IPS-20b (cell line): ENCODE measurements around the gene SERPINE1.
A peak's percentile ranks its signal among the peaks of the same experiment; 100 is the strongest.

ENCODE experiments used
- H3K27ac ChIP-seq: one replicate; pipeline ENCODE4 v1.5.1; 2013; ENCODE audit warnings: low read length
- H3K27me3 ChIP-seq: 2 replicates; pipeline ENCODE4 v1.6.1; 2013; ENCODE audit warnings: mild to moderate bottlenecking, low read length, inconsistent platforms; ENCODE audit not compliant: insufficient read depth
- H3K36me3 ChIP-seq: 2 replicates; pipeline ENCODE4 v1.6.1; 2013; ENCODE audit warnings: low read depth, mild to moderate bottlenecking, inconsistent platforms, low read length, moderate library complexity; ENCODE audit not compliant: insufficient read depth
- H3K4me1 ChIP-seq: 2 replicates; pipeline ENCODE4 v1.6.1; 2013; ENCODE audit warnings: mild to moderate bottlenecking, control low read depth, inconsistent platforms, low read length, moderate library complexity; ENCODE audit not compliant: insufficient read depth
- H3K4me3 ChIP-seq: 2 replicates; pipeline ENCODE4 v1.5.1; 2013; ENCODE audit warnings: mild to moderate bottlenecking, low read length, inconsistent platforms
- H3K9ac ChIP-seq: 2 replicates; pipeline ENCODE4 v1.6.1; 2013; ENCODE audit warnings: low read depth, mild to moderate bottlenecking, inconsistent platforms, low read length, moderate library complexity
- H3K9me3 ChIP-seq: 2 replicates; pipeline ENCODE4 v1.6.1; 2013; ENCODE audit warnings: mild to moderate bottlenecking, low read depth, low read length, inconsistent platforms; ENCODE audit not compliant: insufficient read depth

Gene SERPINE1

GRCh38 chr7:101168412-101169049 is 41.6 kb downstream of the SERPINE1 start:
- Histone ChIP-seq H3K9ac (no peak overlapping the region), H3K4me1 (peaks cover 31% of the 10 kb centered on the region)

DNA sequence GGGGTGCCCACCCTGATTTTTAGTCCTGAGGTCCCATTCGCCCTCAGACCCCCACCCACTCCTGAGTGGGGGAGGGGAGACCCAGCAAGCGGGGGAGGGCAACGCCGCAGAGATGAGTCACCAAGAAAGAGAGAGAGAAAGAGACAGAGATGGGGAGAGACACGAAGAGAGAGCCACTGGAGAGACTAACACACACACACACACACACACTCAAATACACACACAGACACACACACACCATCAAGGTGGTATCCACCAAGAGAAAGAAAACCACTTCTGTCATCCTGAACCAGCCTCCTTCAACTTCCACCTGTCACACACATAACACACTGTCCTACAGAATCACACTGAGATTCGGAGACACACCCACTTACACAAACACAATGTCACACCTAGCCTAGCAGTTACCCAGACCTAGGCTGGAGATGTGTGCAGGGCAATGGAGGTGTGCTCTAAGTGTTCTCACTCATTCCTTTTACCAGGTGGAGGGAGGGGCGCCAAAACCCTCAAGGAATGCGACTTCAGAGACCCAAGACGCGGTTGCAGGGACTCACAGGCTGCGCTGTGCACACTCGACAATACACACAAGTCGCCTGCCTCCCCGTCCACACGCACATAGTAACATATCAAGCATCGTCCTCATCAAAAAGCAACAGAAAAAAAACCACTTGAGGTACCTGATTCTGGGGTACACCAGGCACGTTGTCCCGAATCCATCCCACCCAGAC is 42.4 kb downstream of the SERPINE1 start:
- Histone ChIP-seq H3K9ac (no peak overlapping the region), H3K27me3 (peaks cover 99% of the 10 kb centered on the region), H3K9me3 (no peaks in the 10 kb centered on the region), H3K27ac (no peak overlapping the region), H3K4me3 (peak overlapping the region; percentile 75), H3K4me1 (peaks cover 31% of the 10 kb centered on the region), H3K36me3 (no peaks in the 10 kb centered on the region)

More at GRCh38 chr7:101168412-101169049, 41.6 kb downstream of the SERPINE1 start:
- Histone ChIP-seq H3K27ac (no peak overlapping the region), H3K27me3 (peaks cover 99% of the 10 kb centered on the region), H3K36me3 (no peaks in the 10 kb centered on the region), H3K9me3 (no peaks in the 10 kb centered on the region), H3K4me3 (peak overlapping the region; percentile 75; the same call in 1 of the 2 replicates)

DNA sequence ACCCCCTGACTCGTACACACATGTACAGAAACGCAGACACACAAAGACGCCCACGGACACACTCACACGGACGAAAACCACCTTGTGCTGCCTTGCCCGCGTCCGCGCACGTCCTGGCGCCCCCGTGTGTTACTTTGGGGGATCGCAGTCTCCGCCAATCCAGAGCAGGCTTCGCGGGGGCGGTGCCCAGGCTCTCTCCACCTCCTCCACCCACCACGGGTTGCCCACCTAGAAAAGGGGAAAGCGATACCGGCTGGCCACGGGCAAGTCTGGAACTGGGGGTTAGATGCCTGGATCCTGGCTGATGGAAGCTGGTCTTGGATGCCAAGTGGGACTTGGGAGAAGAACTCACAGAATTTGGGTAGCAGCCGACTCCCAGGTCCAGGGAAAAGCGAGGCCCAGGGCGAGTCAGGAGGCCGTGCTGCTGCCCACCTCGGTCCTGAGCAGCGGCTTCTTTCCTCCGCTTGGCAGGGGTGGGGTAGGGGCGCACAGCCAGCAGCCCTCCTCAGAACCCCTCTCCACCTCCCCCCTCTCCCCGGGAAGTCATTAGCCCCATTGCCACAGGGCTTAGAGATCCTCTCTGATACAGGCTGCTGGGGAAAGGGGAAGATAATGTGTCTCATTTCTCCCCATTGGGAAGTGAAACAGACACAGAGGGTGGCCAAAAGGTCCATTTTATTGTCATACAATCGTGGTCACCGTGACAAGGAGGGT is 43.1 kb downstream of the SERPINE1 start:
- Histone ChIP-seq H3K4me1 (peaks cover 30% of the 10 kb centered on the region), H3K27me3 (peaks cover 99% of the 10 kb centered on the region), H3K4me3 (peak overlapping the region; percentile 75)

DNA sequence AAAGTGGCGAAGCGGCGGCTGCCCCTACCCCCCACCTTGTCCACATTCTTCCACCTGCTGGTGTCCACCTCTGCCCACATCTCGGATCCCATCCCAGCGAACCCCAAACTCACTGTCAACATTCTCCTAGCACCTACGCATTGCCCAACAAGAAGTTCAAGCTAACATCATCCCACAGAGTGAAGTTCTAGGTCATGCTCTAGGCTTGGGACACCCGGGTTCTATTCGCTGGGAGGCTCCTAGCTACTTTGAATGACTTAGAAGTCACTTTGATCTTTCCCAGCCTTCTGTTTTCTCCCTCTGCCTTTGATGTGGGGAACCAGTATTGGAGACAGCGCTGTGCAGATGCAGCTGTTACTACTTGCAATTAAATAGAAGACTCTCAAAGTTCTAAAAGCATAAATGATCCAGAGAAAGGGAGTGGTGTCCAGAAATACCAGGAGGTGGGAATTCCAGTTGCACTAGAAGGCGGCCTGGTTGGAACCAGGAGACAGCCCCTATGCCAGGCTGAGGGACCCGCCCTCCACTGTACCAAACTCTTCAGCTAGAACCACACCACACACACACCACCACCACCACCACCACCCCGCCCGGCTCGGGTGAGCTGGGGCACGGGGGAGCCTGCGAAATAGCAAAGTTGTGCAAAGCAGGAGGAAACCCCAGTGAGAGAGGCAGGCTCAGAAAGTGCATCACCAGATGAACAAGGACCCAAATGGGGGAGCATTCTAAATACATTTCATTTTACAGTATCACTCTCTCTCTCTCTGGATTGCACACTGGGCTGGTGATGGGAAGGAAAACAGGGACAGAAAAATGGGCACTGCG is 43.9 kb downstream of the SERPINE1 start:
- Histone ChIP-seq H3K9me3 (no peaks in the 10 kb centered on the region), H3K9ac (no peak overlapping the region), H3K27ac (no peak overlapping the region), H3K4me3 (peak overlapping the region; percentile 75; the same call in 1 of the 2 replicates), H3K27me3 (peaks cover 100% of the 10 kb centered on the region), H3K36me3 (no peaks in the 10 kb centered on the region), H3K4me1 (peaks cover 29% of the 10 kb centered on the region)

More for the DNA sequence above, 43.1 kb downstream of the SERPINE1 start:
- Histone ChIP-seq H3K9me3 (no peaks in the 10 kb centered on the region), H3K27ac (no peak overlapping the region), H3K36me3 (no peaks in the 10 kb centered on the region), H3K9ac (no peak overlapping the region)

- Histone ChIP-seq H3K27me3 (peaks cover 100% of the 10 kb centered on the region), H3K9me3 (no peaks in the 10 kb centered on the region), H3K4me3 (peak overlapping the region; percentile 55; the same call in 1 of the 2 replicates), H3K9ac (no peak overlapping the region), H3K27ac (no peak overlapping the region), H3K36me3 (no peaks in the 10 kb centered on the region), H3K4me1 (peaks cover 29% of the 10 kb centered on the region)
Observed at GRCh38 chr7:101171442-101171837, 44.5 kb downstream of the SERPINE1 start.

- peak overlapping the region; percentile 55; the same call in 1 of the 2 replicates for H3K4me3 ChIP-seq
- H3K36me3 ChIP-seq = no peaks in the 10 kb centered on the region
- H3K4me1 ChIP-seq = peaks cover 29% of the 10 kb centered on the region
- H3K27me3 ChIP-seq = peaks cover 100% of the 10 kb centered on the region
- no peak overlapping the region for H3K9ac ChIP-seq
- H3K27ac ChIP-seq = no peak overlapping the region
- H3K9me3 ChIP-seq = no peaks in the 10 kb centered on the region
Observed at GRCh38 chr7:101172005-101172853, 45.3 kb downstream of the SERPINE1 start.

- H3K27me3 ChIP-seq = peaks cover 100% of the 10 kb centered on the region
- H3K4me1 ChIP-seq = peaks cover 23% of the 10 kb centered on the region
- no peak overlapping the region for H3K9ac ChIP-seq
- H3K9me3 ChIP-seq = no peaks in the 10 kb centered on the region
- peak overlapping the region; percentile 55; the same call in 1 of the 2 replicates for H3K4me3 ChIP-seq
- H3K36me3 ChIP-seq = no peaks in the 10 kb centered on the region
- no peak overlapping the region for H3K27ac ChIP-seq
Observed at GRCh38 chr7:101172854-101173751, 46.2 kb downstream of the SERPINE1 start.

- no peak overlapping the region for H3K9ac ChIP-seq
- H3K4me1 ChIP-seq = peaks cover 16% of the 10 kb centered on the region; the same call in 1 of the 2 replicates
- H3K36me3 ChIP-seq = no peaks in the 10 kb centered on the region
- H3K9me3 ChIP-seq = no peaks in the 10 kb centered on the region
- peak overlapping the region; percentile 55; the same call in 1 of the 2 replicates for H3K4me3 ChIP-seq
- H3K27me3 ChIP-seq = peaks cover 100% of the 10 kb centered on the region
- no peak overlapping the region for H3K27ac ChIP-seq
Observed at GRCh38 chr7:101173752-101174244, 46.9 kb downstream of the SERPINE1 start.

- Histone ChIP-seq H3K27me3 (peaks cover 100% of the 10 kb centered on the region), H3K4me3 (peak overlapping the region; percentile 55), H3K9me3 (no peaks in the 10 kb centered on the region), H3K4me1 (peaks cover 10% of the 10 kb centered on the region; the same call in 1 of the 2 replicates), H3K27ac (no peak overlapping the region), H3K9ac (no peak overlapping the region), H3K36me3 (no peaks in the 10 kb centered on the region)
Observed at GRCh38 chr7:101174322-101174854, 47.5 kb downstream of the SERPINE1 start.
